Astrocyte (in vitro differentiated cells and primary cell): ENCODE results near the gene FILIP1L.

ENCODE experiments used
- EZH2 ChIP-seq: IDR thresholded peaks from 2 replicates; pipeline ENCODE4 v1.6.1; 2012; ENCODE audit warnings: mild to moderate bottlenecking, low read length, inconsistent platforms; ENCODE audit not compliant: insufficient read depth
- TF ChIP-seq, protein P1 (sequence below): IDR thresholded peaks from 2 replicates; pipeline ENCODE4 v1.5.1; 2011; ENCODE audit warnings: low read depth, mild to moderate bottlenecking, inconsistent platforms, low read length, moderate library complexity; ENCODE audit not compliant: insufficient read depth

DNA sequence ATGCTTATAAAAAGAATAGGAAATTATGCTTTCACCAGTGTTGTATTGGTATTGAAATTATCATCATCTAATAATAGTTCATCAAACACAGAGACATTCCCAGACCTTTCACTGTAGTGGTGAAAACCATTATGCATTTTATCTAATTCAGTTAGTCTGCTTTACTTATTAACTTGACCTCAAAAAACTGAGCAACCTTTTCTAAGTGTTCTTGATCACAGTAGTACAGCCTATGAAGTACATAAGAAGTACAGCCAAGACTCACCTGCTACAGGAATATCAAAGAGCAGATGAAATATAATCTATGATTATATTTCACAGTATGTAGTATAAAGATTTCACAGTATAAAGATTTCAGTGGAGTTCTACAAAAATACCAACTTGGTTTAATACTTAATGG is 75.2 kb downstream of the FILIP1L start:
- TF ChIP-seq, protein P1, sequence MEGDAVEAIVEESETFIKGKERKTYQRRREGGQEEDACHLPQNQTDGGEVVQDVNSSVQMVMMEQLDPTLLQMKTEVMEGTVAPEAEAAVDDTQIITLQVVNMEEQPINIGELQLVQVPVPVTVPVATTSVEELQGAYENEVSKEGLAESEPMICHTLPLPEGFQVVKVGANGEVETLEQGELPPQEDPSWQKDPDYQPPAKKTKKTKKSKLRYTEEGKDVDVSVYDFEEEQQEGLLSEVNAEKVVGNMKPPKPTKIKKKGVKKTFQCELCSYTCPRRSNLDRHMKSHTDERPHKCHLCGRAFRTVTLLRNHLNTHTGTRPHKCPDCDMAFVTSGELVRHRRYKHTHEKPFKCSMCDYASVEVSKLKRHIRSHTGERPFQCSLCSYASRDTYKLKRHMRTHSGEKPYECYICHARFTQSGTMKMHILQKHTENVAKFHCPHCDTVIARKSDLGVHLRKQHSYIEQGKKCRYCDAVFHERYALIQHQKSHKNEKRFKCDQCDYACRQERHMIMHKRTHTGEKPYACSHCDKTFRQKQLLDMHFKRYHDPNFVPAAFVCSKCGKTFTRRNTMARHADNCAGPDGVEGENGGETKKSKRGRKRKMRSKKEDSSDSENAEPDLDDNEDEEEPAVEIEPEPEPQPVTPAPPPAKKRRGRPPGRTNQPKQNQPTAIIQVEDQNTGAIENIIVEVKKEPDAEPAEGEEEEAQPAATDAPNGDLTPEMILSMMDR = no peak
- TF ChIP-seq EZH2 = no peak
